GM23248 (cell line): Measurements from ENCODE around the gene SIPA1.

Source experiments
- EZH2 ChIP-seq: fragments of 200-600 bp; sonication (generic); IDR thresholded peaks from 2 replicates; pipeline ENCODE4 v1.6.1; 2018; ENCODE audit warnings: antibody characterized with exemption, mild to moderate bottlenecking; ENCODE audit not compliant: insufficient read depth, poor library complexity, severe bottlenecking
- EZH2phosphoT487 ChIP-seq: fragments of 200-600 bp; sonication (generic); IDR thresholded peaks from 2 replicates; pipeline ENCODE4 v1.6.1; 2018; ENCODE audit warnings: antibody characterized with exemption, moderate library complexity, mild to moderate bottlenecking, low read depth; ENCODE audit not compliant: insufficient read depth

DNA sequence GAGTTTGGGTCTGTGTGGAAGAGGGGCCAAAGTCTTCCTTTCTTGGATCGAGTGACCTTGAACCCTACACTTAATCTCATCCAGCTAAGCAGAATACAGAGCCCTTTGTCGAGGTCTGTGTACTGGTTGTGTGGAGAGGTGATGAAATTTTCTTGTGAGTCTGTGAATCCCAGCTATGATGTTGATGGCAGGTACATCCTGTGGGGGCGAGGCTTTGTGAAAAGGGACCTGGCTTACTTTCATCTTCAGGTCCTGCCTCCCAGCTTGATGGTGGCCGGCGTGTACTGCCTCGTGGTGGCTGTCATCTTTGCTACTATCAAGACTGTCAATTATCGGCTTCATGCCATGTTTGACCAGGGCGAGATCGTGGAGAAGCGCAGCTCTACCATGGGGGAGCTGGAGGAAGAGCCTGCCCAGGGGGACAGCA lies 21.3 kb upstream of the SIPA1 start:
- TF ChIP-seq EZH2phosphoT487: no peak
- TF ChIP-seq EZH2: no peak
